H54 (cell line): ENCODE results near the gene HPS5.
A peak's percentile ranks its signal among the peaks of the same experiment; 100 is the strongest.
"Not testable (repeated sequence)": the region's sequence is repeated elsewhere in the genome, so short reads cannot be mapped to it uniquely, and the experiment has no call there.

ENCODE experiments used
- DNase-seq: peaks from one replicate; pipeline ENCODE4 v3.0.0; 2011; ENCODE audit warnings: low spot score, mixed read lengths; ENCODE audit not compliant: insufficient read length
- FAIRE-seq: peaks from 3 replicates; lab custom pipeline; 2011; peaks lifted over from hg19 to GRCh38; lab: Jason Lieb, UNC
- POLR2A ChIP-seq: IDR thresholded peaks from 2 replicates; pipeline ENCODE4 v1.6.1; 2011; ENCODE audit warnings: low read depth, mild to moderate bottlenecking, low read length

Gene HPS5

DNA sequence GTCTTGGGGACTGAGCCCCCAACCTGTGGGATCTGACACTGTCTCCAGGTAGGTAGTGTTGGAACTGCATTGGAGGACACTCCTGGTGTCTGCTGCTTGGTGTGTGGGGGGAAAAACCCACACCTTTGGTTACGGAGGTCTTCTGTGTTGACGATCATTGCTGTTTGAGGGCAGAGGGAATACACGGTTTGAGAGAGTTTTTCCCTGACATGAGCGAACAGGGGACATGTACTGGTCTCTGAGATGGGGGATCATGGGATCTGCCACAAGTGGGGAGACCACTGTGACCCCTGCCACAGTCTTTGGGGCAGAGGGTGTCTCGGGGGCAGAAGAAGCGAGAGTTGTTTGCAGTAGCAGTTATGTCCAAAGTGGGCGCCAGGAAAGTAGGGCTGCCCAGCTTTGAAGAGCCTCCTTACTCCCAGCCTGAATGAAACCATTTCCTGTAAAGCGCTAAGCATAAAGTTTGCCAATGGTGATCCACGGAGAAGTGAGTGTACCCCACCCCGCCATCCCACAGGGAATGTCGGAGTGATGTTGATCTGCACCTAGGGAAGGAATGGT lies 68.1 kb downstream of the HPS5 start:
- DNase-seq (no peak), FAIRE-seq (no peak)
- TF ChIP-seq POLR2A: no peak

GRCh38 chr11:18253233-18253632 lies 68.7 kb downstream of the HPS5 start:
- FAIRE-seq (no peak), DNase-seq (no peak)
- no peak for TF ChIP-seq POLR2A

GRCh38 chr11:18248561-18248960 lies 73.4 kb downstream of the HPS5 start, which contains the start of gene SAA2:
Gene SAA2 (minus strand): TSS chr11:18248668. CDS start chr11:18248011, 657 bp downstream.
- no peak for TF ChIP-seq POLR2A
- FAIRE-seq: no peak
- DNase-seq: no peak

DNA sequence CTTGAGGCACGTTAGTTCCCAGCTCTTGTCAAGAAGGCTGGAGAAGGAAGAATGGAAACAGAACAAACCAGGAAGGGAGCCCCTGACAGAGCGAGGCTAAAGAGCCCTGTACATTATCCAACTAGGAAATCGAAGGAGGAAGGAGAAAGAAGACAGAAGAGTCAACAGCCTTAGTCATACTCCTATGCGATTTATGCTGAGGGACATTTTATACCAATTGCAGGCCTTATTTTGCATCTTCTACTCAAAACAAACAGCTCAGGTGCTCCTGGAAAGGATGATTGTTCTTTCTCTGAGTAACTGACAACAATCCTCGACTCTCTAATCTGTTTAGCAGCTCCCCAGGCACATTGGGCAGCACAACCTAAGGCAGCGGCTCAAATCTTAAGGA lies 74.8 kb downstream of the HPS5 start:
- DNase-seq: not testable (repeated sequence)

GRCh38 chr11:18246379-18247190 lies 75.4 kb downstream of the HPS5 start:
- DNase-seq: not testable (repeated sequence)

More for the DNA sequence above, 74.8 kb downstream of the HPS5 start:
- not testable (repeated sequence) for FAIRE-seq

GRCh38 chr11:18245396-18245795 lies 76.5 kb downstream of the HPS5 start:
- no peak for TF ChIP-seq POLR2A
- FAIRE-seq (no peak), DNase-seq (no peak)

More at GRCh38 chr11:18246379-18247190, 75.4 kb downstream of the HPS5 start:
- not testable (repeated sequence) for FAIRE-seq

GRCh38 chr11:18243783-18244362 lies 78.1 kb downstream of the HPS5 start:
- peak; percentile 25 for DNase-seq
- no peak for FAIRE-seq
- no peak for TF ChIP-seq POLR2A

GRCh38 chr11:18239655-18240054 lies 82.3 kb downstream of the HPS5 start:
- no peak for FAIRE-seq
- no peak for DNase-seq
- no peak for TF ChIP-seq POLR2A

DNA sequence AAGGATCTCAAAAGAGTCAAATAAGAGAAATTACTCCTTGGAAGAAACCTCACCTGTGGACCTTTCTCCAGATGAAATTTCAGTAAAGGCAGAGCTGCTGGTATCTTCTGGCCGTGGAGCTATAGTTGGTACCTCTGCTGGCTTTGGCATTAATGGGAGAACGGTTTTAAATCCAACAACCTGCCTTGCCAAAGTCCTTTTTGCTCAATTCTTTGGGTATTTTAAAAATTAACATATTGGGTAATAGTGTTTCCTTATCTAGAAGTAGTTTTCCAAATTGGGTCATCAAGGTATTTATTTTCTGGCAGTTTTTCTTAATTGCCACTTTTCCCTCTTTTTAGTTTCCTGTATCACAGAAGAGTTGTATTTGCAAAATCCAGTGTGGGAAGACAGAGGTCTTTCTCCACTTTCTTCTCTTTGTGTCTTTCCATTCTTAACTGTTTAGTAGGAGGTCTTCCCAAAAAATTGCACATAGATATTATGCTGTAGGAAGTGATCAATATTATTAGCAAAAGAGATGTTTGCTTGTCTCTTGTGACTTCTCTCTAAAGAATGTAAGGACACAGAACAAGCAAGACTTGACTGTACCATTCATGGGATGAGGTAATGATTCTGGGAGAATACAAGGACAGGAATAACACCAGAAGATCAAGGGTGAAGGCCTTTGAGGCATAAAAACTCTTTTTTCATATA lies 85.1 kb downstream of the HPS5 start, which contains the start of gene SAA4:
Gene SAA4, minus strand, starts transcription at position 139 of the 693 bp plus-strand sequence. CDS start 876 bp downstream, outside the sequence.
- no peak for TF ChIP-seq POLR2A
- no peak for FAIRE-seq

DNA sequence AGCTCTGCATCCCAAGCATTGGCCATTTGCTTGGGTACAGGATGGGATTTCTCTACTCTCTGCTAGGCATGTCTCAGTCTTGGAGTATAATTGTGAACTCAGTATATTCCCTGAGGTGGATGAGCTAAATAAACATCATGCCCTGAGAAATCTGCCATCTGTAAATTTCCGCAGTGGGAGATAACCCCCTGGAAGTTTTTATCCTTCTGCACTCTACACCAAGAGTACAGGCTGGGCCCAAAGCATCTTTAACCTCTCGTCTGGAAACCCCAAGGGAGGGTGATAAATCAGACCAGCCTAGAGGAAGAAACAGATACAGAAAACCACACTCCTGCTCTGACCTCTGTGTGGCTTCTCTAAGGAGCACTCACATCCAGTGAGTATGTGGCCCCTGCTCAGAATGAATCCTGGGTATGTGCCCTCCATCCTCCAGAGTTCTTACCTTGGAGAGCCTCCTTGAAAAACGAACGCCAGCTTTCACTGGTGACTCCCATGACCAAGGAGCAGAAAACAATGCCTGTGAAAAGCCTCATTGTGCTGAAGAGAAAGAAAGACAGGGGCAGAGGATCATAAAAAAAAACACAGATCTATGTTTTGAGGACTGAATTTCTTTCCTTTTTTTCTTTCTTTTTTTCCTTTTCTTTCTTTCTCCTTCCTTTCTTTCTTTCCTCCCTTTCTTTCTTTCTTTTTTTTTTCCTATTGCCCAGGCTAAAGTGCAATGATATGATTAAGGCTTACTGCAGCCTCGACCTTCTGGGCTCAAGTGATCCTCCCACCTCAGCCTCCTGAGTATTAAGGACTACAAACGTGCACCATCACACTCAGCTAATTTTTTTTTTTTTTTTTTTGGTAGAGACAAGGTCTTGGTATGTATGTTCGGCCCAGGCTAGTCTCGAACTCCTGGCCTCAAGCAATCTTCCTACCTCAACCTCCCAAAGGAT lies 86.3 kb downstream of the HPS5 start:
- DNase-seq: no peak

More for the DNA sequence above, 85.1 kb downstream of the HPS5 start, which contains the start of gene SAA4:
- no peak for DNase-seq

DNA sequence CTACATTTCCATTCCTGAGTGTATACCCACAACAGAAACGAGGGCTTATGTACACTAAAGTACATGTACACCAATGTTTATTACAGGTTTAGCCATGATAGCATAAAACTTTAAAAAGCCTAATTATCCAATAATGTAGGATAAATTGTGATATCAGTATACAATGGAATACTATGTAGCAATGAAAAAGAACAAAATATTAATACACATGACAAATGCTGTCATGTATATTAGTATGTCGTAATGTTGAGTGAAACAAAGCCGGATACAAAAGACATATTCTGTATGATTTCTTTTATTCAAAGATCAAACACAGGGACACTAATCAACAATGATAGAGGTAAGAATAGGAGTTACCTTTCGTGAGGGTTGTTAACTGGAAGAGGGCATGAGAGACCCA lies 88.0 kb downstream of the HPS5 start:
- no peak for DNase-seq
- no peak for TF ChIP-seq POLR2A
- no peak for FAIRE-seq

More for the DNA sequence above, 86.3 kb downstream of the HPS5 start:
- no peak for TF ChIP-seq POLR2A
- FAIRE-seq: no peak

DNA sequence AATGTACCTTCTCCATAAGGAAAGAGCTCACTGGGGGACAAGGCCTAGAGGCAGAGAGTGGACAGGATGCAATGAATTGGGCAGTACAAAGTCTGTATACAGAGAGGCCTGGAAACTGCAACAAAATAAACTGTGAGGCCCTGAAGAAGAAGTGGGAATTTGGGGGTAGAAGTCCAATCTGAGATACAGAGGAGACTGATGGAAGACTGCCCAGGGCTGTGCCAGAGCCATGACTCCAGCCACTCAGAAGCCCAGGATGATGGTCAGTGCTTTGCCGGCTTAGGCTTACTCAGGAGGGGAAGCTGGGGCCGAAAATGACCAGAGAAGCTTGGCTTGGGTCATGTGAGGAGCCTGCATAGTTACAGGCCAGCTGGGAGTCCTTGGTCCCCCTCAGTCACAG lies 91.1 kb downstream of the HPS5 start:
- no peak for FAIRE-seq
- DNase-seq: no peak
- TF ChIP-seq POLR2A: no peak

DNA sequence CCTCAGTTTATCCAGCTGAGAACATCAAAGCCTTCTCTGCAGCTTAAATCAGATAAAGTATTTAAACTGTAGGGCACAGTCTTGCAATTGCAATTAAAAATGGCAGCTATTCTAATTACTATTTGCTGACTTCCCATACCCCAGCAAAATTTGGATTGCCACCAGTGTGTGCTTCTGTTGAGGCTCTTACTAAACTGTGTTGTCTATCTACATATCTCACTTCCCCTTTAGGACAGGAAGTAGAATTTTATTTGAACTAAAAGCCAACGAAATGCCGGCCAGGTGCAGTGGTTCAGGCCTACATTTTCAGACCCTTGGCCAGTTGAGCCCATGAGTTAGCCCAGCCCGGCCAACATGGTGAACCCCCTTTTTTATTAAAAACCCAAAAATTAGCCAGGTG lies 92.4 kb downstream of the HPS5 start:
- FAIRE-seq (no peak), DNase-seq (no peak)
- TF ChIP-seq POLR2A: no peak
